NB4 (cell line): ENCODE measurements around the gene ADARB2.

Experiments
- POLR2A ChIP-seq: IDR thresholded peaks from 2 replicates; pipeline ENCODE4 v1.6.1; 2011; ENCODE audit warnings: mild to moderate bottlenecking; ENCODE audit not compliant: insufficient read length; ENCODE audit errors: extremely low read depth
- TF ChIP-seq, protein P1 (sequence below): IDR thresholded peaks from one replicate; pipeline ENCODE4 v1.5.1; 2012; ENCODE audit warnings: low read depth, low read length
- TF ChIP-seq, protein P2 (sequence below): IDR thresholded peaks from 2 replicates; pipeline ENCODE4 v1.6.1; 2011; ENCODE audit warnings: low read depth, low read length

DNA sequence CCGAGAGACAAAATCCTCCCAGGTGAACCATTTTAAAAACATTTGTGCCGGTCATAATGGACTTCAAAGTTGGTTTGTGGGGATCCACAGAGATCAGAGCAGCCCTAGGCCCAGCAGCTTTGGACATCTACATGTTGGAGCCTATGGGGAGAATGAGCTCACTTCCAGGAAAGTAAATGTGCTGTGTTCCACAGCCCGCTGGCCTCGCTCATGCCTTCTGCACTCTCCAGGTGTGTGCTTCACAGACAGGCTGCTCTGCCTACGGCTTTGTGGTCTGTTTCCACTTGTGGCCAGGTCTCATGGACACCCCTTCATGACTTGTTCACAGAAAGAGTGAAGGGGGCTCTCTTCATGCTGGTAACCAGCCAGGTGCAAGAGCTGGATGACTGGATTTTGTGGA is 141.6 kb downstream of the ADARB2 start:
- TF ChIP-seq, protein P1, sequence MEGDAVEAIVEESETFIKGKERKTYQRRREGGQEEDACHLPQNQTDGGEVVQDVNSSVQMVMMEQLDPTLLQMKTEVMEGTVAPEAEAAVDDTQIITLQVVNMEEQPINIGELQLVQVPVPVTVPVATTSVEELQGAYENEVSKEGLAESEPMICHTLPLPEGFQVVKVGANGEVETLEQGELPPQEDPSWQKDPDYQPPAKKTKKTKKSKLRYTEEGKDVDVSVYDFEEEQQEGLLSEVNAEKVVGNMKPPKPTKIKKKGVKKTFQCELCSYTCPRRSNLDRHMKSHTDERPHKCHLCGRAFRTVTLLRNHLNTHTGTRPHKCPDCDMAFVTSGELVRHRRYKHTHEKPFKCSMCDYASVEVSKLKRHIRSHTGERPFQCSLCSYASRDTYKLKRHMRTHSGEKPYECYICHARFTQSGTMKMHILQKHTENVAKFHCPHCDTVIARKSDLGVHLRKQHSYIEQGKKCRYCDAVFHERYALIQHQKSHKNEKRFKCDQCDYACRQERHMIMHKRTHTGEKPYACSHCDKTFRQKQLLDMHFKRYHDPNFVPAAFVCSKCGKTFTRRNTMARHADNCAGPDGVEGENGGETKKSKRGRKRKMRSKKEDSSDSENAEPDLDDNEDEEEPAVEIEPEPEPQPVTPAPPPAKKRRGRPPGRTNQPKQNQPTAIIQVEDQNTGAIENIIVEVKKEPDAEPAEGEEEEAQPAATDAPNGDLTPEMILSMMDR, result no peak
- no peak for TF ChIP-seq POLR2A
- TF ChIP-seq, protein P2, sequence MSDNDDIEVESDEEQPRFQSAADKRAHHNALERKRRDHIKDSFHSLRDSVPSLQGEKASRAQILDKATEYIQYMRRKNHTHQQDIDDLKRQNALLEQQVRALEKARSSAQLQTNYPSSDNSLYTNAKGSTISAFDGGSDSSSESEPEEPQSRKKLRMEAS, result no peak
